ENCODE data around the gene SERINC5.
A peak's percentile ranks its signal among the peaks of the same experiment; 100 is the strongest.

Gene SERINC5

GRCh38 chr5:80255431-80255810 lies 427 bp downstream of the SERINC5 start:
- Histone ChIP-seq H3K27ac (ENCODE audit: low read depth, low read length) (peak overlapping the region; percentile 74; the same call in 1 of the 2 replicates), H3K4me3 (ENCODE audit: low read depth, low read length) (peak overlapping the region; percentile 100), H3K27me3 (ENCODE audit: control insufficient read depth, insufficient read depth, low read length) (no peaks in the 10 kb centered on the region), H3K4me1 (ENCODE audit: control insufficient read depth, insufficient read depth, low read length) (peaks cover 37% of the 10 kb centered on the region), H3K36me3 (ENCODE audit: control insufficient read depth, insufficient read depth, low read length) (peaks cover 12% of the 10 kb centered on the region; the same call in 1 of the 2 replicates), H3K9me3 (ENCODE audit: control insufficient read depth, insufficient read depth, low read depth, low read length) (no peaks in the 10 kb centered on the region), H3K9ac (ENCODE audit: low read length) (peak overlapping the region; percentile 92)

GRCh38 chr5:80254767-80255430 lies 949 bp downstream of the SERINC5 start:
- H3K36me3 ChIP-seq (ENCODE audit: control insufficient read depth, insufficient read depth, low read length): peaks cover 12% of the 10 kb centered on the region; the same call in 1 of the 2 replicates
- no peaks in the 10 kb centered on the region for H3K27me3 ChIP-seq (ENCODE audit: control insufficient read depth, insufficient read depth, low read length)
- peaks cover 42% of the 10 kb centered on the region for H3K4me1 ChIP-seq (ENCODE audit: control insufficient read depth, insufficient read depth, low read length)
- peak overlapping the region; percentile 100 for H3K4me3 ChIP-seq (ENCODE audit: low read depth, low read length)
- no peaks in the 10 kb centered on the region for H3K9me3 ChIP-seq (ENCODE audit: control insufficient read depth, insufficient read depth, low read depth, low read length)
- H3K9ac ChIP-seq (ENCODE audit: low read length): peak overlapping the region; percentile 92
- peak overlapping the region; percentile 74; the same call in 1 of the 2 replicates for H3K27ac ChIP-seq (ENCODE audit: low read depth, low read length)

- Histone ChIP-seq H3K27me3 (ENCODE audit: control insufficient read depth, insufficient read depth, low read length) (no peaks in the 10 kb centered on the region), H3K27ac (ENCODE audit: low read depth, low read length) (no peak overlapping the region), H3K36me3 (ENCODE audit: control insufficient read depth, insufficient read depth, low read length) (peaks cover 12% of the 10 kb centered on the region; the same call in 1 of the 2 replicates), H3K9me3 (ENCODE audit: control insufficient read depth, insufficient read depth, low read depth, low read length) (no peaks in the 10 kb centered on the region), H3K4me3 (ENCODE audit: low read depth, low read length) (no peak overlapping the region), H3K9ac (ENCODE audit: low read length) (no peak overlapping the region), H3K4me1 (ENCODE audit: control insufficient read depth, insufficient read depth, low read length) (peaks cover 61% of the 10 kb centered on the region)
Measured at GRCh38 chr5:80251636-80252035, 4.2 kb downstream of the SERINC5 start.

GRCh38 chr5:80250801-80251200 lies 5.0 kb downstream of the SERINC5 start:
- H3K9ac ChIP-seq (ENCODE audit: low read length): no peak overlapping the region
- H3K9me3 ChIP-seq (ENCODE audit: control insufficient read depth, insufficient read depth, low read depth, low read length): no peaks in the 10 kb centered on the region
- H3K27me3 ChIP-seq (ENCODE audit: control insufficient read depth, insufficient read depth, low read length): no peaks in the 10 kb centered on the region
- H3K27ac ChIP-seq (ENCODE audit: low read depth, low read length): no peak overlapping the region
- H3K4me1 ChIP-seq (ENCODE audit: control insufficient read depth, insufficient read depth, low read length): peaks cover 69% of the 10 kb centered on the region
- peaks cover 12% of the 10 kb centered on the region; the same call in 1 of the 2 replicates for H3K36me3 ChIP-seq (ENCODE audit: control insufficient read depth, insufficient read depth, low read length)
- H3K4me3 ChIP-seq (ENCODE audit: low read depth, low read length): no peak overlapping the region

- no peak overlapping the region for H3K9ac ChIP-seq (ENCODE audit: low read length)
- peaks cover 16% of the 10 kb centered on the region for H3K36me3 ChIP-seq (ENCODE audit: control insufficient read depth, insufficient read depth, low read length)
- no peak overlapping the region for H3K4me3 ChIP-seq (ENCODE audit: low read depth, low read length)
- no peak overlapping the region for H3K27ac ChIP-seq (ENCODE audit: low read depth, low read length)
- no peaks in the 10 kb centered on the region for H3K27me3 ChIP-seq (ENCODE audit: control insufficient read depth, insufficient read depth, low read length)
- no peaks in the 10 kb centered on the region for H3K9me3 ChIP-seq (ENCODE audit: control insufficient read depth, insufficient read depth, low read depth, low read length)
- H3K4me1 ChIP-seq (ENCODE audit: control insufficient read depth, insufficient read depth, low read length): peaks cover 78% of the 10 kb centered on the region
Measured at GRCh38 chr5:80249901-80250300, 5.9 kb downstream of the SERINC5 start.

GRCh38 chr5:80248378-80248777 lies 7.5 kb downstream of the SERINC5 start:
- Histone ChIP-seq H3K4me3 (ENCODE audit: low read depth, low read length) (no peak overlapping the region), H3K27me3 (ENCODE audit: control insufficient read depth, insufficient read depth, low read length) (no peaks in the 10 kb centered on the region), H3K9me3 (ENCODE audit: control insufficient read depth, insufficient read depth, low read depth, low read length) (peaks cover 8% of the 10 kb centered on the region; the same call in 1 of the 2 replicates), H3K27ac (ENCODE audit: low read depth, low read length) (peak overlapping the region; percentile 31; the same call in 1 of the 2 replicates), H3K4me1 (ENCODE audit: control insufficient read depth, insufficient read depth, low read length) (peaks cover 73% of the 10 kb centered on the region), H3K36me3 (ENCODE audit: control insufficient read depth, insufficient read depth, low read length) (peaks cover 14% of the 10 kb centered on the region), H3K9ac (ENCODE audit: low read length) (no peak overlapping the region)

GRCh38 chr5:80246995-80247729 lies 8.7 kb downstream of the SERINC5 start:
- H3K27ac ChIP-seq (ENCODE audit: low read depth, low read length): peak overlapping the region; percentile 97
- H3K4me1 ChIP-seq (ENCODE audit: control insufficient read depth, insufficient read depth, low read length): peaks cover 61% of the 10 kb centered on the region
- peak overlapping the region; percentile 28 for H3K4me3 ChIP-seq (ENCODE audit: low read depth, low read length)
- H3K27me3 ChIP-seq (ENCODE audit: control insufficient read depth, insufficient read depth, low read length): no peaks in the 10 kb centered on the region
- peaks cover 16% of the 10 kb centered on the region for H3K36me3 ChIP-seq (ENCODE audit: control insufficient read depth, insufficient read depth, low read length)
- peak overlapping the region; percentile 63 for H3K9ac ChIP-seq (ENCODE audit: low read length)
- peaks cover 16% of the 10 kb centered on the region for H3K9me3 ChIP-seq (ENCODE audit: control insufficient read depth, insufficient read depth, low read depth, low read length)

GRCh38 chr5:80246001-80246758 lies 9.7 kb downstream of the SERINC5 start:
- H3K4me3 ChIP-seq (ENCODE audit: low read depth, low read length): peak overlapping the region; percentile 28; the same call in 1 of the 2 replicates
- H3K9ac ChIP-seq (ENCODE audit: low read length): peak overlapping the region; percentile 63
- peaks cover 21% of the 10 kb centered on the region for H3K9me3 ChIP-seq (ENCODE audit: control insufficient read depth, insufficient read depth, low read depth, low read length)
- H3K4me1 ChIP-seq (ENCODE audit: control insufficient read depth, insufficient read depth, low read length): peaks cover 54% of the 10 kb centered on the region
- peak overlapping the region; percentile 97 for H3K27ac ChIP-seq (ENCODE audit: low read depth, low read length)
- H3K27me3 ChIP-seq (ENCODE audit: control insufficient read depth, insufficient read depth, low read length): no peaks in the 10 kb centered on the region
- H3K36me3 ChIP-seq (ENCODE audit: control insufficient read depth, insufficient read depth, low read length): peaks cover 26% of the 10 kb centered on the region

GRCh38 chr5:80243567-80243966 lies 12.3 kb downstream of the SERINC5 start:
- Histone ChIP-seq H3K36me3 (ENCODE audit: control insufficient read depth, insufficient read depth, low read length) (peaks cover 26% of the 10 kb centered on the region), H3K4me3 (ENCODE audit: low read depth, low read length) (no peak overlapping the region), H3K9me3 (ENCODE audit: control insufficient read depth, insufficient read depth, low read depth, low read length) (peaks cover 21% of the 10 kb centered on the region), H3K4me1 (ENCODE audit: control insufficient read depth, insufficient read depth, low read length) (peaks cover 63% of the 10 kb centered on the region), H3K9ac (ENCODE audit: low read length) (no peak overlapping the region), H3K27me3 (ENCODE audit: control insufficient read depth, insufficient read depth, low read length) (no peaks in the 10 kb centered on the region), H3K27ac (ENCODE audit: low read depth, low read length) (no peak overlapping the region)

GRCh38 chr5:80242849-80243248 lies 13.0 kb downstream of the SERINC5 start:
- Histone ChIP-seq H3K4me3 (ENCODE audit: low read depth, low read length) (no peak overlapping the region), H3K36me3 (ENCODE audit: control insufficient read depth, insufficient read depth, low read length) (peaks cover 26% of the 10 kb centered on the region), H3K27ac (ENCODE audit: low read depth, low read length) (no peak overlapping the region), H3K9me3 (ENCODE audit: control insufficient read depth, insufficient read depth, low read depth, low read length) (peaks cover 21% of the 10 kb centered on the region), H3K27me3 (ENCODE audit: control insufficient read depth, insufficient read depth, low read length) (no peaks in the 10 kb centered on the region), H3K4me1 (ENCODE audit: control insufficient read depth, insufficient read depth, low read length) (peaks cover 60% of the 10 kb centered on the region), H3K9ac (ENCODE audit: low read length) (no peak overlapping the region)
